GM18526 (cell line): ENCODE data around the gene GRIN2D.

ENCODE experiments used
- POLR2A ChIP-seq: IDR thresholded peaks from 3 replicates; pipeline ENCODE4 v1.6.1; 2011; ENCODE audit not compliant: insufficient read length; ENCODE audit errors: extremely low read depth

GRIN2D gene

DNA sequence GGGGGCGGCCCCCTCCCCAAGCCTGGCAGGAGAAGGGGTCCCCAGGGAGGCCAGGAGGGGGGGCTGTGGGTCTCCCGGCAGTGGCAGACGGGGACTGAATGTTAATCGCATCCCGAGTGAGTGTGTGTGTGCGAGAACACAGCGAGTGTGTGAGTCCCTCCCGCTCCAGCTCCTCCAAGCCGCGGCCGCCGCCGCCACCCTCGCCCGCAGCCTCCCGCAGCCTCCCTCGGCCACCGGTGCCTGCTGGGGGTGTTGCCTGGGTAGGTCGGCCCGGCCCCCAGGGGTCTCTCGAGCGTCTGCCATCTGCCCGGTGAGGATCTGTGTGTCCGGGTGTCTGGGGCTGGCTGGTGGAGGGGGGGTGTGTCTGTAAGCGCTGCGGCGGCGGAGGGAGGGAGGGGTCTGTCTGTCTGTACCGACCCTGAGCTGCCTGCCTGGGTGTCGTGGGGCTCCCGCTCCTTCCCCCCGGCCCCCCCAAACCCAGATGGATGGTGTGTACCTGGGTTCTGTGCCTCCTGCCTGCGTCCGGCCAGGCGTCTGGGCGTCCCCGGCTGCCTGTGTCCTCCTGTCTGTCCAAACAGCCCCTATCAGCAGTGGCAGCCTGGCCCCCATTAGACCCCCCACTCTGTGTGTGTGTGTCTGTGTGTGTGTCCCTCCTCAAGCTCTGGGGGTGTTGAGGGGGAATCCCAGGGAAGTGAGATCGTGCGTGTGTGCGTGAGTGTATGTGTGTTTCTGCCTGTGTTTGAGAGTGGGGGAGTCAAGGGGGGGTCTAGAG is at the start of gene GRIN2D:
Gene GRIN2D (plus strand): TSS at position 110 of the 772 bp plus-strand sequence. CDS start 4,725 bp downstream, outside the sequence.
- no peak for TF ChIP-seq POLR2A

GRCh38 chr19:48344892-48345291 is 48.6 kb upstream of the GRIN2D start:
- no peak for TF ChIP-seq POLR2A

DNA sequence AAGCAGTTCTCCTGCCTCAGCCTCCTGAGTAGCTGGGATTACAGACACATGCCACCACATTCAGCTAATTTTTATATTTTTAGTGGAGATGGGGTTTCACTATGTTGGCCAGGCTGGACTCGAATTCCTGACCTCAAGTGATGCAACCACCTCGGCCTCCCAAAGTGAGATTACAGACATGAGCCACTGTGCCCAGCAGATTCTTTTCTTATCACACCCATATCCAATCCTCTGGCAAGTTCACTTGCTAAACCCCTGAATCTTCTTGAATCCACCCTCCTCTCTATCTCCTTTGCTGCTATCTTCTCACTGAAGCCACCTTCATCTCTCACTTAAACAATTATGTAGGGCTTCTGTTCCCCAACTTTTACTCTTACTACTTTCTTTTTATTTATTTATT is 47.3 kb upstream of the GRIN2D start:
- TF ChIP-seq POLR2A, result no peak

DNA sequence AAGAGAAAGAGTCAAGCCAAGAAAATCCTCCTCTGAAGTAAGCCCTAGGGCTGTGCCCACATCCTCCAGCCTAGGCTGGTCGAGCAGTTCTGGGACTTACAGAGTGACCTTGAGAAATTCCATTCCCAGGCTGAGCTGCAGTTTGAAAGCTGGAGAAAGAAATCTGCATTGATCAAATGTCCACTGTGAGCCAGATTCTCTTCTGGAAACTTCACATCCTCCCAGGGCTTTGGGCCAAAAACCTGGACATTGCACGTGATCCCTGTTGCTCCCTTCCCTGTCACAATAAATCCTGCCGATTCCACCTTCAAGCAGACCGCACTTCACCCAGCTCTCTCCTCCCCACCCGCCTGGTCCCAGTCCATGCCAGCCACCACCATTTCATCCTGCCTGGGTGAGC is 45.4 kb upstream of the GRIN2D start:
- no peak for TF ChIP-seq POLR2A

- TF ChIP-seq POLR2A, result no peak
Measured at GRCh38 chr19:48348737-48349136, 44.7 kb upstream of the GRIN2D start.

GRCh38 chr19:48350856-48351255 is 42.6 kb upstream of the GRIN2D start:
- no peak for TF ChIP-seq POLR2A

- no peak for TF ChIP-seq POLR2A
Measured at GRCh38 chr19:48351341-48351752, 42.1 kb upstream of the GRIN2D start.

DNA sequence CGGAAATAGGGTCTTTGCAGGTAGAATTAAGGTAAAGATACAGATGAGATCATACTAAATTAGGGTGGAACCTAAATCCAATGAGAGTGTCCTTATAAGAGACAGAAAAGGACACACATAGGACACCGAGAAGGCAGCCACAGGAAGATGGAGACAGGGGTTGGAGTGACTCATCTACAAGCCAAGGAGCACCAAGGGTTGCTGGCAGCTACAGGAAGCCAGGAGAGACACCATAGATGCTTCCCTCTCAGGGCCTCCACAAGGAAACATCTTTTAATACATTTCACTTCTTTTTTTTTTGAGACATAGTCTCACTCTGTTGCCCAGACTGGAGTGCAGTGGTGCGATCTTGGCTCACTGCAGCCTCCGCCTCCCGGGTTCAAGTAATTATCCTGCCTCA is 39.8 kb upstream of the GRIN2D start:
- no peak for TF ChIP-seq POLR2A

- no peak for TF ChIP-seq POLR2A
Measured at GRCh38 chr19:48354332-48354992, 39.0 kb upstream of the GRIN2D start.

GRCh38 chr19:48355365-48355954 is 38.0 kb upstream of the GRIN2D start:
- TF ChIP-seq POLR2A, result no peak

- no peak for TF ChIP-seq POLR2A
Measured at GRCh38 chr19:48359123-48359522, 34.3 kb upstream of the GRIN2D start.

- no peak for TF ChIP-seq POLR2A
Measured at GRCh38 chr19:48361912-48362311, 31.6 kb upstream of the GRIN2D start.

DNA sequence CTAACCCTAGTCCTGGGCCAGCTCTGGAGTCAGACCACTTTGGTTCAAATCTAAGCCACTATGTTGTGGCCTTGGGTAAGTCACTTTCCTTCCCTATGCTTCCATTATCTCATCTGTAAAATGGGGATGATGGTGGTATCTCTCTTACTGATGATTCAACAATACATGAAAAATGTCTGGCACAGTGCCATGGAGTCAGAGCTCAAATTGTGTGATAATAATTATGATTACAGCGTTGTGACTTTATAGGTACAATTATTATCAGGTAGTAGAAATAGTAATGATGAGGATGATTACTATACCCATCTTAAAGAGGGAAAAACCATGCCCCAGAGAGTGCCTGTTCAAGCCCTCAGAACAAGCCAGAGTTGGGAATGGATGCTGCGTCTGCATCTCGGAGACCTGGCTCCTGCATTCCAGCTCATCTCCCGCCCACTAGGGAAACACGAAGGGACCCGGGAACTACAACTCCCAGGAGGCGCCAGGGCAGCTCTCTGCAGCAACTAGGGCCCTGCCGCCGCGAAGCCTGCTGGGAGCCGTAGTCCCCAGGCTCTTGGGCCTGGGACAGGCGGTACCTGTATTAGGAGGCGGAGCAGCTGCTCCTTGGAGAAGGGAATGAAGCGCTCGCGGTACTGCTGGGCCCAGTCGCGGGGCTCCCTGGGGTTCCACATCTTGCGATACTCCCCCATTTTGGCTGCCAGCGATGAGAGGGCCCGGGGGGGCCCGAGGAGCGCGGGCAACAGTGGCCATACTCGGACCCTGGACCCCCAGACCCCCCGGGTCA is 30.6 kb upstream of the GRIN2D start:
- TF ChIP-seq POLR2A, result peak; percentile 45

DNA sequence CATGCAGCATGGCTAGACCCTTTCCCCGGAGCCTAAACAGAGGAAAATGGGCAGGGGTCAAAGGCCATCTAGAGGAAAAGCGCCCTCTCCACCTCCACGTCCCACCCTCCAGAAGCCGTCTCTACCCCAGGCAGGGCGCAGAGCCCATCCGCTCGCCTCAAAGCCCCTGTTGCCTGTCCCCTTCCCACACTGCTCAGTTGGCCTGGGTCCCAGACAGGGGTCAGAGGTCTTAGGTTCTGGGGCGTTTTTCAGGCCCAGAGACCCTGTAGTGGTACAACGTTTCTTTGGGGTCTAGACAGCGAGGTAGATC is 30.0 kb upstream of the GRIN2D start:
- TF ChIP-seq POLR2A, result no peak

GRCh38 chr19:48363810-48364597 is 29.5 kb upstream of the GRIN2D start, which contains the start of the genes SYNGR4 and TMEM143:
Gene SYNGR4, plus strand, starts transcription at chr19:48364367. Its CDS starts 1,476 bp downstream, at chr19:48365843.
Gene TMEM143, minus strand, starts transcription at chr19:48363940. Its CDS starts 20 bp downstream, at chr19:48363920.
- peak; percentile 67 for TF ChIP-seq POLR2A
